Stimulated activated effector memory CD8-positive, alpha-beta T cell treated with anti-CD3 and anti-CD28 coated beads, Interleukin-12 subunit alpha, Interleukin-12 subunit beta, amount 100 ng/mL, for 72 hours (primary cell): ENCODE results near the gene SLC16A1.
A peak's percentile ranks its signal among the peaks of the same experiment; 100 is the strongest.

Experiments used
- ATAC-seq: fragments of 150-1000 bp; cut with Tn5 transposase; 2 replicates; pipeline ENCODE4 v1.10.0; 2021
- DNase-seq, 2 donors: peaks; one replicate each; pipeline ENCODE4 v3.0.0; 2021 to 2022; ENCODE audit warnings: low spot score in 2 of 2
- H3K27ac Mint-ChIP-seq: one replicate; pipeline ENCODE4 v1.8.0; 2022; ENCODE audit warnings: mild to moderate bottlenecking, mixed read lengths
- H3K36me3 Mint-ChIP-seq: one replicate; pipeline ENCODE4 v1.8.0; 2022; ENCODE audit warnings: mild to moderate bottlenecking, mixed read lengths
- H3K4me1 Mint-ChIP-seq: one replicate; pipeline ENCODE4 v1.8.0; 2022; ENCODE audit warnings: mixed read lengths
- H3K4me3 Mint-ChIP-seq: one replicate; pipeline ENCODE4 v1.8.0; 2022; ENCODE audit warnings: mild to moderate bottlenecking, mixed read lengths
- H3K9me3 Mint-ChIP-seq: one replicate; pipeline ENCODE4 v1.8.0; 2022; ENCODE audit warnings: mixed read lengths

SLC16A1 gene

DNA sequence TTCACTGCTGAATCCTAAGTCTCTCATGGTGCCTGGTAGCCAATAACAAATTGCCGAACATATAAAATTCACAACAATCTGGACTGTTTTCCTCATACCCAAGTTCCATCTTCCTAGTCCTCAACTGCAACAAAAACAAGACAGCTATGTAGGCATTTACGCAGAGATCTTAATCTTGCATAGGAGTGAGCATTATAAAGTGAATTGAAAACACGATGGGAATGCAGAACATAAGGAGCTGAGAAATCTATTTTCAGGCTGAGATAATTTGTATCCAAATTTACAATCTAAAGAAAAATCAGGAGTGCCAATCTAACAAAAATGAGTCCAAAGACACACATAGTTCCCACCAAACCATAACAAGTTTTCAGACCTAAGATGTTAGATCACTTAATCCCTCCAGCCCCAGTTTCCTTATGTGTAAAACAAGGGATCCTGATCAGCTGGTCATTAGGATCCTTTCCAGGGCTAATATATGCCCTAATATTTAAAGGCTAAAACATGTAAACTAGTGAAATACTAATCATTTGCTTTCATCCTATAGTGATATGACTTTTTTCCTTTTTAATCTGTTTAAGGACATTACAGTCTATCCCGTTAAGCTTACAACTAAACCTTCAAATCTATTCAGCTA, 1.9 kb downstream of the SLC16A1 start:
- peaks cover 40% of the 10 kb centered on the region for H3K4me1 Mint-ChIP-seq
- H3K27ac Mint-ChIP-seq = no peak overlapping the region
- peak overlapping the region; percentile 99 for H3K4me3 Mint-ChIP-seq
- peaks cover 69% of the 10 kb centered on the region for H3K36me3 Mint-ChIP-seq
- ATAC-seq (no peak), DNase-seq (no peak)
- no peaks in the 10 kb centered on the region for H3K9me3 Mint-ChIP-seq

DNA sequence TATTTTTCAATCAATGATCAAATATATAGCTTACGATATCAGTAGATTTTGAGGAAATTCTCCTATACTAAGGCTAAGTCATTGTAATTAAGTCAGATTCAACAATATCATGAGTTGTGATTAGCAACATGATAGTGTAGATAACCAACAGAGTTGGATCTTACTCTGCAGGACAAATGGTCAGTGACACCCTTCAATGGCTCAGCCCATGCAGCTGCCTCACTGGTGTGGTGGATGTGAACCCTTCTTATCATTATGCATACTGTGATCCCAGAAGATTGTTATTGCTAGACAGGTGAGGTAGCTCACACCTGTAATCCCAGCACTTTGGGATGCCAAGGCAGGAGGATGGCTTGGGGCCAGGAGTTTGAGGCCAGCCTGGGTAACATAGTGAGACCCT, 5.6 kb downstream of the SLC16A1 start:
- Mint-ChIP-seq H3K4me3 (no peak overlapping the region), H3K27ac (no peak overlapping the region), H3K9me3 (no peaks in the 10 kb centered on the region), H3K36me3 (peaks cover 32% of the 10 kb centered on the region), H3K4me1 (peaks cover 24% of the 10 kb centered on the region)
- ATAC-seq (no peak), DNase-seq (no peak)

GRCh38 chr1:112946683-112947082, 9.3 kb downstream of the SLC16A1 start:
- Mint-ChIP-seq H3K27ac (no peak overlapping the region), H3K4me1 (no peaks in the 10 kb centered on the region), H3K9me3 (no peaks in the 10 kb centered on the region), H3K36me3 (peaks cover 18% of the 10 kb centered on the region), H3K4me3 (no peak overlapping the region)
- DNase-seq (no peak), ATAC-seq (no peak)

DNA sequence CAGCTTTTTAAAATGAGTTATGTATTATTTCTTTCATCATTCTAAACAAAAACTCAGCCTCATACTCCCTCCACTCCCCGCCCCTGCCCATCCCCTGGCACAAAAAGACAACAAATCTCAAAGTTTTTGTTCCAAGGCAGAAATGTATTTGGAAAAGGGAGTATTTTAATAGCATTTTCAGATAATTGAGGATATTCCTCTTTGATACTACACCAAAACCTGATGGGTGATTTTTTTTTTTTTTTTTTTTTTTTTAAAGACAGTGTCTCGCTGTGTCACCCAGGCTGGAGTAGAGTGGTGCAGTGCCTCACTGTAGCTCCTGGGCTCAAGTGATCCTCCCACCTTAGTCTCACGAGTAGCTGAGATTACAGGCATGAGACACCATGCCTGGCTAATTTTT, 16.2 kb downstream of the SLC16A1 start:
- Mint-ChIP-seq H3K4me3 (no peak overlapping the region), H3K9me3 (no peaks in the 10 kb centered on the region), H3K27ac (no peak overlapping the region), H3K36me3 (peaks cover 18% of the 10 kb centered on the region), H3K4me1 (peaks cover 18% of the 10 kb centered on the region)
- DNase-seq (no peak), ATAC-seq (no peak)

DNA sequence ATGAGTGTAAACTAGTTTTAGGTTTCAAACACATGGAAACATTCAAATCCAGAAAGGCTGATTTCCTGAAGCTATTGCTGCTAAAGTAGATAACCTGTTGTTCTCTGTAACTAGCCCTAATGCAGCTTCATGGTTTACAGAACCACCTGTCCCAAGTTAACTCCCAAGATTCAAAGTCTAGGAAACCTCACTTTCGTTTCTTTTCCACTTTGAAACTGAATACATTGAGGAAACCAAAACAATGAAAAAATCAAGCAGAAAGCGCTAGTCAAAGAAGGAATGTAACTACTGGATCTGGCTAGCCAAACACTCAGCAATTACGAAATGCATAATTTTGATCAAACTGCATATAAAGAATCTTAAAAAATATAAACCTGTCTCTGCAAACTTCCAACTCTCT, 17.8 kb downstream of the SLC16A1 start:
- peaks cover 10% of the 10 kb centered on the region for H3K36me3 Mint-ChIP-seq
- H3K27ac Mint-ChIP-seq = peak overlapping the region; percentile 8
- DNase-seq (no peak), ATAC-seq (no peak)
- H3K9me3 Mint-ChIP-seq = no peaks in the 10 kb centered on the region
- H3K4me1 Mint-ChIP-seq = peaks cover 25% of the 10 kb centered on the region
- H3K4me3 Mint-ChIP-seq = no peak overlapping the region

DNA sequence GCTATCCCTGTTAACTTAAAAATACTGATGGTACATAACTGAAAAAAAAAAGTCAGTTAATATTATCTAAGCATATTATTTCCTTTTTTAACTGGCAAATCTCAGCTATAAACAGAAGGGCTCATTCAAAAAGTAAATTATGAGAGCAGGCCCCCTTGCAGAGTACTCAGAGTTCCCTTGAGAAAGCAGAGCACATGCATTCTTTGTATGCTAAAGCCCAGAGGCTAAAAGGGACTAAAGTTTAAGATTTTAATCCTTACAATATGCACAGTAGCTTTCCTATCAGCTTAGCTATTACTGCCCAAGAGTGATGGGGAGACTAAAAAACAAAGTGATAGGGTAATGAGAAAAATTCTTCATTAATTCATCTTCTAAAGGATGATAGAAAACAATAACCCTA, 18.5 kb downstream of the SLC16A1 start:
- no peaks in the 10 kb centered on the region for H3K9me3 Mint-ChIP-seq
- no peak for ATAC-seq
- H3K4me1 Mint-ChIP-seq = peaks cover 25% of the 10 kb centered on the region

GRCh38 chr1:112937070-112937469, 18.9 kb downstream of the SLC16A1 start:
- no peaks in the 10 kb centered on the region for H3K9me3 Mint-ChIP-seq
- peaks cover 25% of the 10 kb centered on the region for H3K4me1 Mint-ChIP-seq
- H3K27ac Mint-ChIP-seq = peak overlapping the region; percentile 8
- H3K36me3 Mint-ChIP-seq = peaks cover 7% of the 10 kb centered on the region
- peak; percentile 72 for ATAC-seq
- H3K4me3 Mint-ChIP-seq = no peak overlapping the region
- DNase-seq = no peak

More for the DNA sequence above, 18.5 kb downstream of the SLC16A1 start:
- Mint-ChIP-seq H3K36me3 (peaks cover 5% of the 10 kb centered on the region), H3K4me3 (no peak overlapping the region), H3K27ac (peak overlapping the region; percentile 8)
- no peak for DNase-seq

GRCh38 chr1:112935461-112936111, 20.4 kb downstream of the SLC16A1 start:
- Mint-ChIP-seq H3K9me3 (no peaks in the 10 kb centered on the region), H3K36me3 (peaks cover 11% of the 10 kb centered on the region), H3K27ac (peak overlapping the region; percentile 8), H3K4me3 (no peak overlapping the region), H3K4me1 (peaks cover 25% of the 10 kb centered on the region)
- no peak for DNase-seq
- peak; percentile 78 for ATAC-seq

DNA sequence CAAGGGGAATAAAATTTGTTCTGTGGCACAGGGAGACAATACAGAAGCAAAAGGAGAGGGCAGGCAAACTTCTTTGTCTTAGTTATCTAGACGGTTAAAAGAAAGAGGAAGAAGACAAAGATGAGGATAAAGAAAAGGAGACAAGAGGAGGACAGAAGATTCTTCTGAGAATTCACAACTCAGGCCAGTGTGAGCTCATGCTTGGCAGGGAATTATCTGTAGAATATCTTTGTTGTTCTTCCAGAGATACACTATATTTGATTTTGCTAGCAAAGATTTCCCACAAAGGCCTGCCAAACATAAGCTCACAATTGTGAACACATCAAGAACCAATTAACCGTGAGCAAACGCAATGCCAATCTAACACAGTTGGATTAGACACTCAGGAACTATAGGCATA, 21.4 kb downstream of the SLC16A1 start:
- Mint-ChIP-seq H3K4me1 (peaks cover 25% of the 10 kb centered on the region), H3K36me3 (peaks cover 9% of the 10 kb centered on the region), H3K4me3 (no peak overlapping the region), H3K27ac (peak overlapping the region; percentile 8), H3K9me3 (no peaks in the 10 kb centered on the region)
- no peak for DNase-seq
- ATAC-seq = no peak

DNA sequence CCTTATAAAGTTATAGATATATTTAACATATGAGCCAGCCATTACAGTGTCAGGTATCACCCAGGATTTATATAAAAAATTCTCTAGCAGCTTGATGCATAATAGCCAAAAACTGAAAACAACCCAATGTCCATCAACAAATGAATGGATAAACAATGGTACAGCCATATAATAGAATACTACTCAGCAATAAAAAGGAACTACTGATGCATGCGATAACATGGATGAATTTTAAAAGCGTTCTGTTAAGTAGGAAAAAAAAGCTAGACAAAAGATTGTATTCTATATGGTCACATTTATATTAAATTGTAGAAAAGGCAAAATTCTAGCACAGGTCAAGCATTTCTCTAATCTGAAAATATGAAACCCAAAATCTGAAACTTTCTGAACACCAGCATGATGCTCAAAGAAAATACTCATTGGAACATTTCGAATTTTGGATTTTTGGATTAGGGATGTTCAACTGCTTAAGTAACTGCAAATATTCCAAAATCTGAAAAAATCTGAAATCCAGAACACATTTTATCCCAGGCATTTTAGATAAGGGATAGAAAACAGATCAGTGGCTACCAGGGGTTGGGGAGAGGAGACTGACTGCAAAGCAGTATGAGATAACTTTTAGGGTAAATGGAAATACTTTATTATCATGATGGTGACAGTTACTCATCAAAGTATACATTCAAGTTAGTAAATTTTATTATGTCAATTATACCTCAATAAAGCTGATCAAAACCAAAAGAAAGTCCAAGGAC, 22.0 kb downstream of the SLC16A1 start:
- DNase-seq = no peak
- H3K4me1 Mint-ChIP-seq = peaks cover 25% of the 10 kb centered on the region
- H3K9me3 Mint-ChIP-seq = no peaks in the 10 kb centered on the region
- no peak overlapping the region for H3K4me3 Mint-ChIP-seq
- no peak for ATAC-seq
- peaks cover 12% of the 10 kb centered on the region for H3K36me3 Mint-ChIP-seq
- H3K27ac Mint-ChIP-seq = peak overlapping the region; percentile 8

- no peak overlapping the region for H3K27ac Mint-ChIP-seq
- H3K4me3 Mint-ChIP-seq = no peak overlapping the region
- no peaks in the 10 kb centered on the region for H3K9me3 Mint-ChIP-seq
- ATAC-seq (no peak), DNase-seq (no peak)
- peaks cover 9% of the 10 kb centered on the region for H3K4me1 Mint-ChIP-seq
- peaks cover 48% of the 10 kb centered on the region for H3K36me3 Mint-ChIP-seq
These were observed 26.0 kb downstream of the SLC16A1 start for GRCh38 chr1:112929979-112930378.

DNA sequence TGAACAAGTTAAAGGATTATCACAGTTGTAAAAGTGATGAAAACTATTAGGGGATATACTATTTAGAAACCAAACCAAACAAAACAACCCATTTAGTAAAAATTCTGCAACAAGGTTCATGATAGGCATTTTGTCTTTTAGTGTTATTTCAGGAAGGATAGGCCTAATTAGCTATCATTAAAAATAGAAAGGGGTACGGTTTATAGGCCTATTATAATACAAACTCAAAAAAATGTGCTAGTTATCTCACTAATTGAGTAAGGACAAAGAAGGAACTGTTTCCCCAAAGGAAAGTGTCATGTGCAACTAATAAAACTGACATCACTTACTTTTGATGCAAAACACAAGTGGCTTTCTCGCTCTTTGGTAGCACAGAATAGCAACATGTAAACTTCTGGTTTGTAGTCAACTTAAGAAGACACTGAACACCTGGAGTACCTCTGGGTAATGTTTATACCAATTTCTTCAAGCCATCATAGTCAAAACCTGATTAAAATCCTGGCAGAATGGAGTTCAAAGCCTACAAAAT, 28.5 kb downstream of the SLC16A1 start:
- Mint-ChIP-seq H3K4me1 (no peaks in the 10 kb centered on the region), H3K4me3 (no peak overlapping the region), H3K9me3 (no peaks in the 10 kb centered on the region), H3K27ac (no peak overlapping the region), H3K36me3 (peaks cover 69% of the 10 kb centered on the region)
- ATAC-seq (no peak), DNase-seq (no peak)

DNA sequence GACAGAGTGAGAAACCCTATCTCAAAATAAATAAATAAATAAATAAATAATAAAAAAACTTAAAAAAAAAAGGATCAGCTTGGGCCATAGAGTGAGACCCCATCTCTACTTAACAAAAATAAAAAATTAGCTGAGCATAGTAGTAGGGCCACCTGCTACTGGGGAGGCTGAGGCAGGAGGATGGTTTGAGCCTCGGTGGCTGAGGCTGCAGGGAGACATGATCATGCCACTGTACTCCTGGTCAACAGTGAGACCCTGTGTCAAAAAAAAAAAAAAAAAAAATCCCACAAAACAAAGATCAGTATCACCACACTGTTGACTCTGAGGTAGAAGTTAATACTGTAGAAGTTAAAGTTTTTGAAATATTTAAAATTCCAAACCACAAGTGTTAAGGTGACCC, 29.1 kb downstream of the SLC16A1 start:
- ATAC-seq (no peak), DNase-seq (no peak)
- Mint-ChIP-seq H3K4me3 (no peak overlapping the region), H3K4me1 (no peaks in the 10 kb centered on the region), H3K27ac (no peak overlapping the region), H3K36me3 (peaks cover 72% of the 10 kb centered on the region), H3K9me3 (no peaks in the 10 kb centered on the region)

DNA sequence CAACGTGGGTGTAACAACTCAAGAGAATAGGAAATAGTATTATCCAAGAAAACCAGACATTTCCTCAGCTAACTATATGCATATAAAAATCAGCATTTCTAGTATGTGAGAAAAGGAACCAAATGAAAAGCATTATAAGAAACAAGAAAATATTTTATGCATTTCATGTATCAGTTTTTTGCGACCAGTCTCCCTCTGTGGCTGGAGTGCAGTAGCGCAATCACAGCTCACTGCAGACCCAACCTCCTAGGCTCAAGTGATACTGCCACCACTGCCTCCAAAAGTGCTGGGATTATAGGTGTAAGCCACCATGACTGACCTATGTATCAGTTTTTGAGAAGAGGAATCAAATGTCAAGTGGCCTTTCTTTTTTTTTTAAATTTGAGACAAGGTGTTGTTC, 31.0 kb downstream of the SLC16A1 start:
- Mint-ChIP-seq H3K9me3 (no peaks in the 10 kb centered on the region), H3K36me3 (peaks cover 85% of the 10 kb centered on the region), H3K4me3 (no peak overlapping the region), H3K27ac (no peak overlapping the region), H3K4me1 (no peaks in the 10 kb centered on the region)
- ATAC-seq = no peak
- no peak for DNase-seq

- no peak overlapping the region for H3K27ac Mint-ChIP-seq
- no peak for DNase-seq
- no peaks in the 10 kb centered on the region for H3K9me3 Mint-ChIP-seq
- ATAC-seq = no peak
- peaks cover 88% of the 10 kb centered on the region for H3K36me3 Mint-ChIP-seq
- H3K4me1 Mint-ChIP-seq = no peaks in the 10 kb centered on the region
- no peak overlapping the region for H3K4me3 Mint-ChIP-seq
These were observed 32.0 kb downstream of the SLC16A1 start for GRCh38 chr1:112923959-112924349.
